KBM-7 (cell line): ENCODE data around the gene HIVEP2.
A peak's percentile ranks its signal among the peaks of the same experiment; 100 is the strongest.
"Not testable (repeated sequence)": the region's sequence is repeated elsewhere in the genome, so short reads cannot be mapped to it uniquely, and the experiment has no call there.

Source experiments
- DNase-seq: peaks from one replicate; pipeline ENCODE4 v3.0.0-alpha.2; 2015
- in situ Hi-C: fragments of 300-500 bp; cut with MboI; formaldehyde crosslinking; loops from 2 replicates; pipeline ENCODE4 v1.14.3; 2020; ENCODE audit warnings: low sequenced_read_pairs, low pct_unique_long_range_greater_than_20kb, mixed read lengths

HIVEP2 gene, protein sequence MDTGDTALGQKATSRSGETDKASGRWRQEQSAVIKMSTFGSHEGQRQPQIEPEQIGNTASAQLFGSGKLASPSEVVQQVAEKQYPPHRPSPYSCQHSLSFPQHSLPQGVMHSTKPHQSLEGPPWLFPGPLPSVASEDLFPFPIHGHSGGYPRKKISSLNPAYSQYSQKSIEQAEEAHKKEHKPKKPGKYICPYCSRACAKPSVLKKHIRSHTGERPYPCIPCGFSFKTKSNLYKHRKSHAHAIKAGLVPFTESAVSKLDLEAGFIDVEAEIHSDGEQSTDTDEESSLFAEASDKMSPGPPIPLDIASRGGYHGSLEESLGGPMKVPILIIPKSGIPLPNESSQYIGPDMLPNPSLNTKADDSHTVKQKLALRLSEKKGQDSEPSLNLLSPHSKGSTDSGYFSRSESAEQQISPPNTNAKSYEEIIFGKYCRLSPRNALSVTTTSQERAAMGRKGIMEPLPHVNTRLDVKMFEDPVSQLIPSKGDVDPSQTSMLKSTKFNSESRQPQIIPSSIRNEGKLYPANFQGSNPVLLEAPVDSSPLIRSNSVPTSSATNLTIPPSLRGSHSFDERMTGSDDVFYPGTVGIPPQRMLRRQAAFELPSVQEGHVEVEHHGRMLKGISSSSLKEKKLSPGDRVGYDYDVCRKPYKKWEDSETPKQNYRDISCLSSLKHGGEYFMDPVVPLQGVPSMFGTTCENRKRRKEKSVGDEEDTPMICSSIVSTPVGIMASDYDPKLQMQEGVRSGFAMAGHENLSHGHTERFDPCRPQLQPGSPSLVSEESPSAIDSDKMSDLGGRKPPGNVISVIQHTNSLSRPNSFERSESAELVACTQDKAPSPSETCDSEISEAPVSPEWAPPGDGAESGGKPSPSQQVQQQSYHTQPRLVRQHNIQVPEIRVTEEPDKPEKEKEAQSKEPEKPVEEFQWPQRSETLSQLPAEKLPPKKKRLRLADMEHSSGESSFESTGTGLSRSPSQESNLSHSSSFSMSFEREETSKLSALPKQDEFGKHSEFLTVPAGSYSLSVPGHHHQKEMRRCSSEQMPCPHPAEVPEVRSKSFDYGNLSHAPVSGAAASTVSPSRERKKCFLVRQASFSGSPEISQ (N-terminal part only)

DNA sequence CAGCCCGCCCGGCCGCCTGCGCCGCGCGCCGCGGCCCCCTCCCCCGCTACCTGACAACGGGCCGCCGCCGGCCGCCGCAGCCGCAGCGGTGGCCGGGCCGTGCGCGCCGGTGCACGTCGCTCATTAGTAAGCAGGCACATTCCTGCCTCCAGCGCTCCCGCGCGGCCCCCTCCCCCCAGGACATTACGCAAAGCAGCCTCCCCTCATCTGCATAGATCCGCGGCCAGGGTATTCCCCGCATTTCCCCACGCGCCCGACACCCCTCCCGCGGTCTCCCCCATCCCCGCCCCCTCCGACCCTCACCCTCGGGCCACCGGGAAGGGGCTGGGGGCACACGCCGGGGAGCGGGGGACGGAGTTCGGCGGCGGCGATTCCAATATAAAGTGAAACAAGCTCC lies at the start of gene HIVEP2:
Gene HIVEP2 (minus strand): TSS at position 128 of the 397 bp plus-strand sequence. CDS start 170,438 bp downstream, outside the sequence.
- peak; percentile 49 for DNase-seq
- in situ Hi-C loops, result no loop called here

DNA sequence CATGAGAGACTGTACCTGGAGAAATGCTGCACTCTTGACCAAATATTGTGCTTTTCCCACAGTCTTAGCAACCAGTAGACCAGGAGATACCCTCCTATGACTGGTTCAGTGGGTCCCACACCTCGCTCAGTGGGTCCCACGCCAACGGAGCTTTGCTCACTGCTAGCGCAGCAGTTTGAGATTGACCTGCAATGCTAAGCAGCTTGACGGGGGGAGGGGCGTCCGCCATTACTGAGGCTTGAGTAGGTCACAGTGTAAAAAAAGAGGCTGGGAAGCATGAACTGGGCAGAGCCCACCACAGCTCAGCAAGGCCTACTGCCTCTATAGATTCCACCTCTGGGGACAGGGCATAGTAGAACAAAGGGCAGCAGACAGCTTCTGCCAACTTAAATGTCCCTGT lies 49.0 kb upstream of the HIVEP2 start:
- in situ Hi-C loops, result no loop called here
- no peak for DNase-seq

DNA sequence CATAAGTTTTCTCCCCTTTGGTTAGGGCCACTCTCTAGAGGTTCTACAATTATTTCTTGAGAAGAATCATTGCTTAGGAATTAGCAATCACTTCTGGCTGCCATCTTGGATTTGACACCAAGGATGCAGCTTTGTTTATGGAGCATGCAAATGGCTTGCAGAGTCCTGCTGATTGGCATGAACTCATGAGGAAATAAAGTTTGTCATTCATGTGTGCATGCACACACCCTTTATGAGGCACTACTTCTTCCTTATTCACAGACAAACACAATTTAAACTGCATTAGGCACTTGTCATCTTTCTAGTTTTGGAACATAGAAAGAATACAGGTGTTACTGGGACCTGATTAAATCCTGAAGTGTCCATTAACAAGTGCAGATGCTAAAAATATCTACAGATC lies 42.5 kb upstream of the HIVEP2 start:
- no peak for DNase-seq
- in situ Hi-C loops, result no loop called here

DNA sequence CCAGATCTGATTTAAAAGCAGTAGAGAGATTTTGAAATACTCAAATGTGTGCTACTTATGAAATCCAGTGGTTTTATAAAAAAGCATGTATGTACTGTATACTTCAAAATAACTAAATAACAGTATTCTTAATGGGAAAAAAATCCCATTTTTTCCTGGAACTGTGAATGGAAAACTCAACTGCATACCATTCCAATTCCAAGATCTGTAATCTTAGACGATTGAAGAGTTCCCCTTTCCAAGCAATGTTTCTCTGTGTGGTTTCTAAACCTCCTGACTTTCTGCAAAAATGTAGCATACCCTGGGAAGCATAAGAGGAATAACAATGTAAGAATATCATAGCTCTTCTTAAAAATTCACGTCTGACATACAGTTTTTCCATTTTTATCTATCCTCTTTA lies 40.3 kb upstream of the HIVEP2 start:
- in situ Hi-C loops, result no loop called here
- no peak for DNase-seq

DNA sequence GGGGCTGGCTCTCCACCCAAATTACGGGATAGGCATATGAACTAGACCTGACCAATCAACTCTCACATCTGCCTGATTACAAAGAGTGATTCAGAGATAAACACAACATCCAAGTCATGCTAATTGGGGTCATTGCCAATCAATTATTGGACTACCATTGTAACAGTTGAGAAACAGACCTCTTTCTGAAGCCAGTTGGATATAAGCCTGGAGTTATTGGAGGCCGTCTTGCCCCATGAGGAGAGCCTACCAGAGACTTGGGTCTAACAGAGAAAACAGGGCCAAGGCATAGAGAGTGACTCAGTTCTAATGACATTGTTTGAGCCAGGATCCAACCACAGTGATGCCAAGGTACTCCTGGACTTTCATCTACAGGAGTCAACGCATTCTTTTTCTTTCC lies 39.4 kb upstream of the HIVEP2 start:
- in situ Hi-C loops, result no loop called here
- DNase-seq, result no peak

DNA sequence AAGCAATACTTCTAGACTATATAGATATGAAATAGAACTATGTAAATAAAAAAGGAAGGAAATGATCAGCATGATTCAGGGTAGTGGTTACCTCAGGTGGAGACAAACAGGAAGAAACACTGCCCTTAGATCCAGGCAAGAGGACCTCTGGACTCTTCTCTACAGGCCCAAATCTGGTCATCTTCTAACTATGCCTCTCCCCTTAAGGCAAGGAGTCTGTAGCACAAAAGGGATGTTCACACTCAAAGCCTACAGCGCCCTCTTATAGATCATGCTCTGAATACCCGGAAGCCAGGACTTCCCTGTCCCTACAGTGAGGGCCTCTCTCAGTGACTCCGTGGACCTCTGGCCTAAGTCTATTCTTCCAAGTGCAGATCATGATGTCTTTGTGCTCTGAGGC lies 30.4 kb upstream of the HIVEP2 start:
- DNase-seq, result no peak
- in situ Hi-C loops, result no loop called here

DNA sequence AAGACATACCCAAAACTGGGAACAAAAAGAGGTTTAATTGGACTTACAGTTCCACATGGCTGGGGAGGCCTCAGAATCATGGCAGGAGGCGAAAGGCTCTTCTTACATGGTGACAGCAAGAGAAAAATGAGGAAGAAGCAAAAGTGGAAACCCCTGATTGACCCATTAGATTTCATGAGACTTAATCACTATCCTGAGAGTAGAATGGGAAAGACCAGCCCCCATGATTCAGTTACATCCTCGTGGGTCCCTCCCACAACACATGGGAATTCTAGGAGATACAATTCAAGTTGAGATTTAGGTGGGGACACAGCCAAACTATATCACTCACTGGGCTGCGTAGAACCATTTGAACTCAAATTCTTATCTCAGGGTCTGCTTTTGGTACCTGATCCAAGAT lies 26.0 kb upstream of the HIVEP2 start:
- in situ Hi-C loops, result not testable (repeated sequence)

DNA sequence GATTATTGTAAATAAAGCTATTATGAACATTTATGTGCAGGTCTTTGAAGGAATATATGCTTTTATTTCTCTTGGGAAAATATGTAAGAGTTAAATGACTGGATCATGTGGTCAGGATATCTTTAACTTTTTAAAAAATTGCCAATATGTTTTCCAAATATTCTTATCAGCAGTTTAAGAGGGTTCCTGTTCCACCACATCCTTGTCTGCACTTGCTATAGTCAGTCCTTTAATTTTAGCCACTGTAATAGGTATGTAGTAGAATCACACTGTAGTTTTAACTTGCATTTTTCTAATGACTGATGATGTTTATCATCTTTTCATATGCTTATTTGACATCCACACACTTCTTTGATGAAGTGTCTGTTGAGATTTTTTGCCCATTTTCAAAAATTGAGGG lies 23.6 kb upstream of the HIVEP2 start:
- no peak for DNase-seq
- in situ Hi-C loops, result no loop called here

More for the DNA sequence above, 26.0 kb upstream of the HIVEP2 start:
- not testable (repeated sequence) for DNase-seq

DNA sequence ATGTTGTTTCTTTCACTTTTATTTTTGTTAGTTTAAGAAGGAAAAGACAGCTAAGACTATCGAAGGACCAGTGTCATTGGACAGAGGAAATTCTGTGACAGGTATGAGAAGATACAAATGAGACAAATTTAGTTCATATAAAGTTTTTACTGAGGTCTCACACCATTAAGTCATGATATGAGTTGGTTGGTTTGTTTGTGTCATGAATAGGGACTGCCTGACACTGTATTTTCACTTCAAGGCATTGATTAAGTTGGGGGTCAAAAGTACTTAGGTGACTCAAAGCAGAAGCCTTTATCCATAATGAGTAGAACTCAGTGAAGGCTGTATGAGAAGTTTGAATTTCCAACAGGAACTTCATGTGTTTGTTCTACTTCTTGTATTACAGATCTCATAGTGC lies 21.3 kb upstream of the HIVEP2 start:
- in situ Hi-C loops, result no loop called here
- no peak for DNase-seq

DNA sequence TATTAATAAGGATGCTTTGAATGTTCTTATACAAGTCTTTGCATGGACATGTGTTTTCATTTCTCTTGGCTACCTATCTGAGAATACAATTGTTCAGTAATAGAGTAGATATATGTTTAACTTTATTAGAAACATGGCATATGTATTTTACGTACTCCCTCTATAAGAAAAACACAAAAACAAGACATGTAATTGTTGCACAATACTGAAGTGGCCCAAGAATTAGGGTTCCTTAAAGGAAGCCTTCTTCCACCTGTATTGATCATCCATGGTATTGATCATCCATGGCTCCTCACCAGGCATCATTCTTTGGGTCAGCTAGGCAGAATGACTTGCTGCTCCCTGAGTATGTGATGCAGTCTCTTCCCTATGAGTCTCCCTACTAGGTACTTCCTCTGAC lies 20.2 kb upstream of the HIVEP2 start:
- in situ Hi-C loops, result no loop called here
- no peak for DNase-seq

DNA sequence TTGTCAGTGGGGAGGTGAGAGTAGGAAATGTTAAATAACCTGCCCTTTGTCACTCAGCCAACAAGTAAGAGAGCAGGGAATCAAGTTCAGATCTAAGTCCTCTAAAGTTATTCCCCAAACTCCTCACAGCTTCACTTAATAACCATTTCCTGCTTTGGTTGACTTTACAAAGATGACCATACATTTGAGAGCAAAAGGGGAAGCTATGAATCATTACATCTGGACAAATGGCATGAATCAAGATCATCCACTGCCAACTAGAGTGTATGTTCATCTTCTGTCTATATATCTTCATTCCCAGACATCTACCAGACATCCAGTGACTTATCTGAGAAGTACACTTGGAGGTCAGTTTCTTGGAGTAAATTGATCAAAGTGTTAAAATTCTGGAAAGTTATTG lies 15.1 kb upstream of the HIVEP2 start:
- in situ Hi-C loops, result no loop called here
- peak; percentile 8 for DNase-seq

DNA sequence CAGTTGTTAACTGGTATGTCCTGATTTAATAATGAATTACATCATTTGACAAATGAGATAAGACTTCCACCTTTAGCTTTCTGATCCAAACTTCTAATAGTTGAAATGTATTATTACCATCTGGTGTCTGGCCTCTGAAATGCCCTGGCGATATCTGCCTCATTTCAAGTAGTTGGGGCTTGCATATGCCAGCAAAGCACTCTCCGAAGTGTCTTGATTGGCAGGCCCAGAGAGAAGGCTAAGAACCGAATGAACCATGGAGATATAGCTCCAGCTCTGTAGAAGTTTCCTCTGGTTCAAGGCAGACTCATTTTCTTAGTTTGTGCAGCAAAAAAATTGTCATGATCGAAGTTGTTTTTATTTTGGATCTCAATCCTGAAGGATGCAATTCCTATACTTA lies 13.4 kb upstream of the HIVEP2 start:
- no peak for DNase-seq
- in situ Hi-C loops, result no loop called here

DNA sequence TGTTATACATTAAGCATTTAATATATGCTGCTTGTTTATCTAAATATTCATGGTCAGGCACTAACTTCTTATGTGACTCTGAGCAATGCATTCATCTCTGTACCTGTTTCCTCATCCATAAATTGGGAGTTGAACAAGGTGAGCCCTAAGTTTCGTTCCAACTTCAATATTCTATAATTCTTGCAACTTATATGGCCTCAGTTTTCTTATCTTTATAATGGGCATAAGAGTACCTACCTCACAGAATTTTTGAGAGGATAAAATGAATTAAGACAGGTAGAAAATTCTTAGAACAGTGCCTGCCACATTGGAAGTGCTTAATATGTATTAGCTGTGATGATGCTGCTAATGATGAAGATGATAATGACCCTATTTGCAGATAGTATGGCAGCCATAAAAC lies 11.8 kb upstream of the HIVEP2 start:
- in situ Hi-C loops, result no loop called here

DNA sequence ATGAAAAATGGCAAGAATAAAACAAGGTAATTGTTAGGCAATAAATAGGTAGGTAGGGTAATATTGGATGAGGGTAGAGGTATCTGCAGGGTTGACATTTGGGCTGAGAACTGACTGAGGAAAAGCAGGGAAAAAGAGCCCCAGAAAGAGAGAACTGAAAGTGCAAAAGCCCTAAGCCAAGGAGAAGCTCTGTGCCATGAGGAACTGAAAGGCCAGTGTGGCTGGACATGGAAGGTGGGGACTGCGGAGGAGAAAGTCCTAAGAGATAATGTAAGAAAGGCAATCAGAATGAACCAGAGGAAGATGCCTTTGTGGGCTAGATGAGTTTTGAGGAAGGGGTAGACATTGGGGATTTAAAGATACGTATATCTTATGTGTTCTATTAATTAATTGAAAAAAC lies 9.9 kb upstream of the HIVEP2 start:
- in situ Hi-C loops, result no loop called here
- DNase-seq, result no peak

More for the DNA sequence above, 11.8 kb upstream of the HIVEP2 start:
- no peak for DNase-seq

DNA sequence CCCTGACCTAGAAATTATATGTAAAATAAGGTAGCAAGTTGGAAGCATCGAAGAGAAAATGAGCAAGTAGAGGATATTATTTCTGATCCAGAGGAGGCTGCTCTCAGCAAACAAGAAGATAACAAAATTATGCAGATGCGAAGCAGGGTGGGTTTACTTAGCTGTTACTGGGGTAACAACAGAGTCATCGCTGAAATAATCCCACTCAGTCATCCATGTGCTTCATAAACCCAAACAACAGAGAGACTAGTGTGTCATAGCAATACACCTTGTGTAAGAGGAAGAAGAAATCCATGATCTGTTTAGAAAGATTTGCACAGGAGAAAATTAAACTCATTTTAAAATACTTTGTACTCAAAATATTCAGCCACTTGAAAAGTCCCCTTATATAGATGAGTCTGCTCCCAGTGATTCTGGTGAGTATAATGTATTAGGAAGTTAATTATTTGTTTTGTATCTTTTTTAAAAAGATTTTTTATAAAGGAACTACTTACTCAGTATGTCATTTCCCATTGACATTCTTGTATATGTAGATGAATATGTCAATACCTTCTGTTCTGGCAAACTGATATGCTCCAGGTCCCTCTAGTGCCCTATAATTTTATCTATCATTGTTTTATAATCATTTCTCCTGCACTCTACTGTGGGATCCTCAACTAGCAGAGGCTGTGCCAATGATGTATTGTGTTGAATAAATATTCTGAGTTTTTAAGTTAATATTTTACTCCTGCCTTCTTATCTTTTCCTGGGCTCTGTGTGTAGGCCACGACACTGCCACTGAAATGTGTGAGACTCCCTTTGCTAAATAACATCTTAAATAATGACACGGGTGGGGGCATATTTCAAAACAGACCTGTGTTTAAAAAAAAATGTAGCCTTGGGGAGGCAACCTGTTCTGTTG lies 8.6 kb upstream of the HIVEP2 start:
- in situ Hi-C loops, result no loop called here
- no peak for DNase-seq

DNA sequence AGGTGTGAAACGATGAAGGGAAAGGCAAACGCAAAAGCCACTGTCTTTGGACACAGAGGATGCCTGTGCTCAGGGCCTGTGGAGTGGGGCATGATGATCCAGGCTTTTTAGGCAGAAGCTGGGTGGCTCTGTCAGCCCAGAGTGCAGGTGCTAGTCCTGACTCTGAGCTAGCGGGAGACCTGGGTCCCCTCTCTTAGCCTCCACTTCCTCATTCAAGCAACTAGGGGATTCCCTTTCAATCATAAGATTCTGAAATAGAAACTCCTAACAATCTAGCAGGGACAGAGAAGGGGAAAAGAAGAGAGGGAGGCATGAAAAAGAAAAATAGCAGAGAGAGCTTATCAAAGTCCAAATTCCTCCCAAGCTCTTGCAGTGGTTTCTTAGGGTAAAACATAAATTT lies 7.6 kb upstream of the HIVEP2 start:
- in situ Hi-C loops, result no loop called here
- no peak for DNase-seq

DNA sequence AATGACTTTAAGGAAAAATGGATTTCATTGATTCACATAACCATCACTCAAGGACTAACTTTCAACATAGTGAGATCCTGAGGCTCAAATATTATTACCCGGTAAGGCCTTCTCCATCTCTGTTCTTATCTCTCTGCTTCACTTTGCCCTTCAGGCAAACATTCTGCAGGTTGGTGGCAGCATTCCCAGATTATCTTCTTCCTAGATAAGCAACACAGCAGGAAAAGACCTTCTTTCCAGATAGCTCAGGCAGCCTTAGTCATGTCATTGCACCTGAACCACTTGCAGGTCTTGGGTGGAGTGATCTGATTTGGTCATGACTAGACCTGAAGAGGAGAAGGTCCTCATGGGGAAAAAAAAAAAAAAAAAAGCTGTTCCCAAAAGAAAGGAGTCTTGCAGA lies 5.3 kb upstream of the HIVEP2 start:
- no peak for DNase-seq
- in situ Hi-C loops, result no loop called here

DNA sequence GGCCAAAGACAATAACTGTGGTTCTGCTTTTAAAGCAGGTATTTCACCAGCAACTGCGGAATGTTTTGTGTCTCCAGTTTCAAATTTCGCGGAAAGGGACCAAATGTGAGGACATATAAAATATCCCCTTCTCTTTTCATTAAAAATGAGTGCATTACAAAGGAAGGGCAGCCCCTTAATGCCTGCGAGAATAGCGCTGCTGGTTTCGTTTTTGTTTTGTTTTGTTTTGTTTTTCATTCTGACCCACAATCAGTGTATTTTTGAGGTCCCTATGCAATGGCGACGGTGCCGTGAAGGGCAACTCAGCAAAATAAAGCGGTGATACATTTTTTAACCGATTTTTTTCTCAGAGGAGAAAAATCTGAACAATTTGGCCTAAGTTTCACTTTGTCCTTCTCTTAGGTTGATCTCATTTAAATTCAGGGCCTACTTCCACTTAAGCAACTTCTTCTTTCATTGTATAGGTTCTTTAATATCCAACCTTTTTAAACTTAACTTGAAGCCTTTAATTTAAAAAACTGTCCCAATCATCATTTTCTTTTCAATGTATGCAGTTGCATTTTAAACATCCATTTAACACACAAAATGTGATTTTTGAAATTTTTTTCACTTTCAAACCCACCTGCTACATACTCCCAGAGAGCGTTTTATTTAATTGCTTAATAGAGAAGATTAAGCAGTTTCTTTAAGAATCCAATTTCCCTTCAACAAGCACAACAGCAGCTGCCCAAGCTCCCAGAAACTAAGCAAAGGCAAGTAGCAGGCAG lies 2.9 kb upstream of the HIVEP2 start:
- DNase-seq, result no peak
- in situ Hi-C loops, result no loop called here
